ENCODE measurements around the gene CBLB. TPM values are rescaled to one million over a fixed set of nuclear protein-coding genes. Genes with fewer than 3 reads are reported as not detected.

The CBLB gene
- total RNA-seq, 6 experiments from 2014 or later, result 17.6 to 22.6 (median 20.6) TPM

DNA sequence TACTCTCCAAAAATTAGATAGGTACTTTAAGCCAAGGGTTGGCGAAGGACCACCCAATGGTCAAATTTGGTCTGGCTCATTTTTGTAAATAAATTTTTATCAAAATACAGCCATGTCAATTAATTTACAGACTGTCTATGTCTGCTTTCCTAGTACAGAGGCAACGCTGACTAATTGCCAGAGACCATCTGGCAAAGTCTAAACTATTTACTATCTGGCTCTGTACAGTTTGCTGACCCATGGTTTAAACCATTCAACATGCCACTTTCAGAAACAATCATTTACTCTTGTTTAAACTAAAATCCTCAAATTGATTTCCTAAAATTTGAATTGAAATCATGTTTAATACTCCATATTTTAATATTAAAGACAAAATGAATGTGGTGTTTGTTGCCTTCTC is 25.9 kb downstream of the CBLB start:
- TF ChIP-seq, protein P1, sequence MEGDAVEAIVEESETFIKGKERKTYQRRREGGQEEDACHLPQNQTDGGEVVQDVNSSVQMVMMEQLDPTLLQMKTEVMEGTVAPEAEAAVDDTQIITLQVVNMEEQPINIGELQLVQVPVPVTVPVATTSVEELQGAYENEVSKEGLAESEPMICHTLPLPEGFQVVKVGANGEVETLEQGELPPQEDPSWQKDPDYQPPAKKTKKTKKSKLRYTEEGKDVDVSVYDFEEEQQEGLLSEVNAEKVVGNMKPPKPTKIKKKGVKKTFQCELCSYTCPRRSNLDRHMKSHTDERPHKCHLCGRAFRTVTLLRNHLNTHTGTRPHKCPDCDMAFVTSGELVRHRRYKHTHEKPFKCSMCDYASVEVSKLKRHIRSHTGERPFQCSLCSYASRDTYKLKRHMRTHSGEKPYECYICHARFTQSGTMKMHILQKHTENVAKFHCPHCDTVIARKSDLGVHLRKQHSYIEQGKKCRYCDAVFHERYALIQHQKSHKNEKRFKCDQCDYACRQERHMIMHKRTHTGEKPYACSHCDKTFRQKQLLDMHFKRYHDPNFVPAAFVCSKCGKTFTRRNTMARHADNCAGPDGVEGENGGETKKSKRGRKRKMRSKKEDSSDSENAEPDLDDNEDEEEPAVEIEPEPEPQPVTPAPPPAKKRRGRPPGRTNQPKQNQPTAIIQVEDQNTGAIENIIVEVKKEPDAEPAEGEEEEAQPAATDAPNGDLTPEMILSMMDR (IDR thresholded peaks at IDR 0.05), result no peak
- Mint-ChIP-seq H3K27me3 (ENCODE audit: insufficient read depth) (no peaks in the 10 kb centered on the region), H3K9me3 (no peaks in the 10 kb centered on the region), H3K36me3 (ENCODE audit: low read depth) (peaks cover 27% of the 10 kb centered on the region), H3K4me1 (ENCODE audit: low read depth) (peaks cover 37% of the 10 kb centered on the region), H3K27ac (no peak overlapping the region), H3K4me3 (no peak overlapping the region)
- no peak for DNase-seq

DNA sequence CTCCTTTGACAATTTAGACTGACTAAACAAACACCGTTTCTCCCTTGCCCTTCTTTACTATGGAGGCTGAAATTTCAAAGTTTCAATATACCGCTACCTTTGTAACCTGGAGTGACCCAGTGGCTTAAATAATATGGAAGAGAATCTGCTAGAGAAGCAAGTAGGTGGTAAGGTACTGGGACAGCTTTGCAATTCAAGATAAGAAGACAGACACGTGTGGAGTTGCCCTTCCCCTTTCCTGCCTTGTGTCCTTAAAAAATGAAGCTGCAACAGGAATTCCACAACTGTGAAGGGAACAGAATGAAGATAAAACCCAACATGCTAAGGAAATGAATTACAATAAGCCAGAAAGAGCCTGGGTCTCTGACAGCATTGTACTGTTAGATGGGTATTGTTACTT is 26.4 kb downstream of the CBLB start:
- no peak overlapping the region for H3K27ac Mint-ChIP-seq
- H3K9me3 Mint-ChIP-seq, result no peaks in the 10 kb centered on the region
- peaks cover 34% of the 10 kb centered on the region for H3K4me1 Mint-ChIP-seq (ENCODE audit: low read depth)

DNA sequence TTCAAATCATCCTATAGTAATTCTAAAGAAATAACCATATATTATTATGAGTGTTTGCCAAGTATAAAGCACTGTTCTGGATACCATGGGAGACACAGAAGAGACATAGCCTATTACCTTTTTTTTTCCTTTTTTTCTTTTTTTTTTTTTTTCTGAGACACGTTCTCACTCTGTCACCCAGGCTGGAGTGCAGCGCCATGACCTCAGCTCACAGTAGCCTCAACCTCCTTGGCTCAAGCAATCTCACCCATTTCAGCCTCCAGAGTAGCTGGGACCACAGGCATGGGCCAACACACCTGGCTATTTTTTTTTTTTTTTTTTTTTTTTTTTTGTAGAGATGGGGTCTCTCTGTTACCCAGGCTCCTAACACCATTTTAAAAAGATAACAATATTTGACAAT is 30.9 kb downstream of the CBLB start:
- TF ChIP-seq, protein P1 (IDR thresholded peaks at IDR 0.05), result no peak
- DNase-seq, result no peak
- no peak overlapping the region for H3K4me3 Mint-ChIP-seq
- no peaks in the 10 kb centered on the region for H3K9me3 Mint-ChIP-seq
- H3K27ac Mint-ChIP-seq, result no peak overlapping the region
- H3K27me3 Mint-ChIP-seq (ENCODE audit: insufficient read depth), result no peaks in the 10 kb centered on the region
- peaks cover 43% of the 10 kb centered on the region for H3K36me3 Mint-ChIP-seq (ENCODE audit: low read depth)
- H3K4me1 Mint-ChIP-seq (ENCODE audit: low read depth), result peaks cover 54% of the 10 kb centered on the region

More for the DNA sequence above, 26.4 kb downstream of the CBLB start:
- peaks cover 27% of the 10 kb centered on the region for H3K36me3 Mint-ChIP-seq (ENCODE audit: low read depth)
- no peaks in the 10 kb centered on the region for H3K27me3 Mint-ChIP-seq (ENCODE audit: insufficient read depth)
- TF ChIP-seq, protein P1 (IDR thresholded peaks at IDR 0.05), result no peak
- no peak for DNase-seq
- H3K4me3 Mint-ChIP-seq, result no peak overlapping the region

DNA sequence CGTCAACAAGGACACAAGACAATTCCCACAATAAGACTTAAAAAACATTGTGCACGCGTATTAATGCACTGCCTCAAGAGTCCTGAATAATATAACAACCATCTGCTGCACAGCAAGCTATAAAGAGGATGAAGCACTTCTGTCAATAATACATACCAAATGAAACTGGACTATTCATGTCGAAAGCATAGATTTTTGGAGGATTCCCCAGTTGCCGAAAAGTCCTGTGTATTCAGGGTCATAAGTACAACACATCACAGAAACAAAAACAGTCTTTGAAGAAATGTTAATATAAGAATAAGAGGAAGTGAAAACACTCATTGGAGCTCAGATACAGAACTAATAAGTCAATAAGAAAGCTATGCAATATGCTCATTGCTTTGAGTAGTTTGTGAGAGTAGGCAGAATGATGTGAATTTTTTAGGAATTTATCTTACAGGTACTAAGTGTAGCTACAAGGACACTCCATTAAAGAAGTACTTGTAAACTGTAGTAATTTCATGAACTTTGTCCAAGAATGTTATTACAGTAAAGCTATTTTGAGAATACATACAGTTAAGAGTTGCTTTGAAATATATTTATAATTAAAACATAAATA is 31.6 kb downstream of the CBLB start:
- TF ChIP-seq, protein P1 (IDR thresholded peaks at IDR 0.05), result no peak
- Mint-ChIP-seq H3K27me3 (ENCODE audit: insufficient read depth) (no peaks in the 10 kb centered on the region), H3K27ac (0 out of 2 replicates have a peak overlapping the region, but pooled peaks have one; percentile 1), H3K4me1 (ENCODE audit: low read depth) (peaks cover 56% of the 10 kb centered on the region), H3K4me3 (peak overlapping the region; percentile 52; the same call in 1 of the 2 replicates), H3K9me3 (no peaks in the 10 kb centered on the region), H3K36me3 (ENCODE audit: low read depth) (peaks cover 45% of the 10 kb centered on the region)
- no peak for DNase-seq

DNA sequence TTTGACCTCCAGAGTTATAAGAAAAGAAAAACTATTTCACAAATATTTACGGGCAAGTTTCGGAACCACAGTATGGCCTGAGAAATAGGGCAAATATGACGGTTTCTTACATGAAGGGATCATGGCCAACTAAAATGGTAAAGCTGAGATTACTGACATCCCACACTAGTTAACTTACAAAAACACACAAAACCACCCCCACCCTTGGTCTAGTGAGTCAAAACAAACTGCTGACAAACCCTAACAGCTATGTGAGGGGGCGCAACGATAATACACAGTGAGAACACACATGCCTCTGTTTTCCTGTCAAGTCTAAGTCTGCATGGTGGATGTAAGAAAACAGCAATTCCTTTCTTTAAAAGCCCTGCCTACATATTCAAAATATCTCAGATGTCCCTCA is 32.3 kb downstream of the CBLB start:
- Mint-ChIP-seq H3K9me3 (no peaks in the 10 kb centered on the region), H3K27ac (peak overlapping the region; percentile 47), H3K4me3 (peak overlapping the region; percentile 52), H3K27me3 (ENCODE audit: insufficient read depth) (no peaks in the 10 kb centered on the region), H3K4me1 (ENCODE audit: low read depth) (peaks cover 57% of the 10 kb centered on the region), H3K36me3 (ENCODE audit: low read depth) (peaks cover 39% of the 10 kb centered on the region)
- TF ChIP-seq, protein P1 (IDR thresholded peaks at IDR 0.05), result no peak
- DNase-seq, result peak; percentile 32
